GM13976 (cell line): ENCODE results near the gene CIBAR2.
"Not testable (repeated sequence)": the region's sequence is repeated elsewhere in the genome, so short reads cannot be mapped to it uniquely, and the experiment has no call there.

Experiments
- DNase-seq: peaks from one replicate; pipeline ENCODE4 v3.0.0; 2012; ENCODE audit warnings: low spot score
- in situ Hi-C: fragments of 300-500 bp; cut with MboI; formaldehyde crosslinking; loops from one replicate; pipeline ENCODE4 v1.12.0; 2022; ENCODE audit warnings: low sequenced_read_pairs, mixed read lengths, inconsistent platforms; ENCODE audit not compliant: unreplicated experiment
- TF ChIP-seq, protein P1 (sequence below): IDR thresholded peaks from 2 replicates; pipeline ENCODE4 v1.5.1; 2012; ENCODE audit warnings: borderline replicate concordance, mild to moderate bottlenecking; ENCODE audit not compliant: insufficient read depth; ENCODE audit errors: extremely low read depth, missing control alignments, control extremely low read depth

Gene CIBAR2

DNA sequence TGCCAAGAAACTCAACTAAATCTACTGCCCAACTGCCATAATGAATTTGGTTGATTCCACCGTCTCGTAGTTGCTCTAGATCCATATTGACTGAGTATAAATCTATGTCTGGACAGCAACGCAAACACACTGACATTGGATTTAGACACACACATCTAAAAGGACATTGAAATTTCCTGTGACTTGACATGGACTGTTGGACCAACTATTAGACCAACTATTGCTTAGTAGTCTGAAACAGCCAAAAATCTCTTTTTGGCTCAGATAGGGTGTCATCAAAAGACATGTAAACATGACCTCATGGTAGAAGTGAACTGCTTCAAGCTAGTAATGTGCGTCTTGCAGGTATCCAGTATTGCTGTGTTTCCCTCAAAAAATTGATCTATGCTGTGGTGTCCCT lies 53.4 kb downstream of the CIBAR2 start:
- TF ChIP-seq, protein P1, sequence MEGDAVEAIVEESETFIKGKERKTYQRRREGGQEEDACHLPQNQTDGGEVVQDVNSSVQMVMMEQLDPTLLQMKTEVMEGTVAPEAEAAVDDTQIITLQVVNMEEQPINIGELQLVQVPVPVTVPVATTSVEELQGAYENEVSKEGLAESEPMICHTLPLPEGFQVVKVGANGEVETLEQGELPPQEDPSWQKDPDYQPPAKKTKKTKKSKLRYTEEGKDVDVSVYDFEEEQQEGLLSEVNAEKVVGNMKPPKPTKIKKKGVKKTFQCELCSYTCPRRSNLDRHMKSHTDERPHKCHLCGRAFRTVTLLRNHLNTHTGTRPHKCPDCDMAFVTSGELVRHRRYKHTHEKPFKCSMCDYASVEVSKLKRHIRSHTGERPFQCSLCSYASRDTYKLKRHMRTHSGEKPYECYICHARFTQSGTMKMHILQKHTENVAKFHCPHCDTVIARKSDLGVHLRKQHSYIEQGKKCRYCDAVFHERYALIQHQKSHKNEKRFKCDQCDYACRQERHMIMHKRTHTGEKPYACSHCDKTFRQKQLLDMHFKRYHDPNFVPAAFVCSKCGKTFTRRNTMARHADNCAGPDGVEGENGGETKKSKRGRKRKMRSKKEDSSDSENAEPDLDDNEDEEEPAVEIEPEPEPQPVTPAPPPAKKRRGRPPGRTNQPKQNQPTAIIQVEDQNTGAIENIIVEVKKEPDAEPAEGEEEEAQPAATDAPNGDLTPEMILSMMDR = no peak
- in situ Hi-C loops = no loop called here
- DNase-seq = no peak

GRCh38 chr16:85057948-85058347 lies 54.3 kb downstream of the CIBAR2 start:
- TF ChIP-seq, protein P1 = no peak
- in situ Hi-C loops = no loop called here

DNA sequence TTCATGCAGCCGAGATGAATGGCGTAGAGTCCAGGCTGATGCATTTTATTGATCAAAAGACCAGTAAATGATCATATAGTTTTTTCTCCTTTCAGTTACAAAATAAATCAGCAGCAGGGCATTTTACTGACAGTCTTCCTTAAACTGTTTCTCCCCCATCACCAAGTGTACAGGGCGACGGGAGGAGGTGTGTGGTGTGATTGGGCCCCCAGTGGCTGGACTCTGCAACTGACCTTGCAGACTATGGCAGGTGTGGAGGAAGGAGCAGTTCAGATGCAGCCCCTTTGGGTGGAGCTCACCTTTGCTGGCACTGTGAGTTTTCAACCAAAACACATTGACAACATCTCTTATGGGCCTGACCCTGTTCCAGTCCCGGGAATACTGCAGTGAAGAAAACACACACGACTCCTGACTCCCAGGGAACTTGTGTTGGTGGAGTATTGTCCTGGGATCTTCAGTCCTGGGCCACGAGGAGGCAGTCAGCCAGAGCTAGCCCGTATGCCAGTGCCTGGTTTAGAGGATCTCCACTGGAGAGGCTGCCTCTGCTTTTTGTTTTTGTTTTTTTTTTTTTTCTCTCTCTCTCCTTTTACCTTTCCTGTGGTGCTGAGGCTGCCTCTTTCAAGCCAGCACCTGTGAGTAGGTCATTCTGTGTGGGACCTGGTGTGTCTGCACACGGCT lies 54.9 kb downstream of the CIBAR2 start:
- DNase-seq = no peak

More at GRCh38 chr16:85057948-85058347, 54.3 kb downstream of the CIBAR2 start:
- DNase-seq = no peak

DNA sequence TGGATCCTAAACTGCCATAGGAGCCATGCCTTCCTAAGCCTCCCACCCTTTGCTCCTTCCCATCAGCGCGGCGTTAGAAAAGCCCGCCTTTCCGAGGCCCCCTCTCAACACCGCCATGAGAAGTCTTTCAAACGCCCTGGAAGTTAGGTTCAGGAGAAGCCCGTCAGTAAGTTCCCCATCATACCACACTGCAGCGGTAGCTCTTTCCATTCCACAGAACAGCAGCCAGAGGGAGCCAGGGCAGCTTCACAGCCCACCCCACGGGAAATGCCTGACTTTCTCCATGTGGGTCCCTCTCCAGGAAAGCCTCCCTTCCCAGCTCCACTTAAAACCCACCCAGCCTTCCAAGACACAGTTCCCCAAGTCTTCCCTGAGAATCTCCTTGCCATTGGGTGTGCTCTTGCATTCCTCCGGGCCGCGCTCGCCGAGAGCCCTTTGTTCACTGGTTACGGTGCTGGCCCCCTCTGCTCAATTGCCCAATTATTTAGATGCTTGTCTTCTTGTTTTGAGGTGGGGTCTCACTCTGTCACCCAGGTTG lies 56.0 kb downstream of the CIBAR2 start:
- in situ Hi-C loops = no loop called here
- TF ChIP-seq, protein P1 = peak; percentile 19
- DNase-seq = no peak

More for the DNA sequence above, 54.9 kb downstream of the CIBAR2 start:
- in situ Hi-C loops = no loop called here
- TF ChIP-seq, protein P1 = no peak

DNA sequence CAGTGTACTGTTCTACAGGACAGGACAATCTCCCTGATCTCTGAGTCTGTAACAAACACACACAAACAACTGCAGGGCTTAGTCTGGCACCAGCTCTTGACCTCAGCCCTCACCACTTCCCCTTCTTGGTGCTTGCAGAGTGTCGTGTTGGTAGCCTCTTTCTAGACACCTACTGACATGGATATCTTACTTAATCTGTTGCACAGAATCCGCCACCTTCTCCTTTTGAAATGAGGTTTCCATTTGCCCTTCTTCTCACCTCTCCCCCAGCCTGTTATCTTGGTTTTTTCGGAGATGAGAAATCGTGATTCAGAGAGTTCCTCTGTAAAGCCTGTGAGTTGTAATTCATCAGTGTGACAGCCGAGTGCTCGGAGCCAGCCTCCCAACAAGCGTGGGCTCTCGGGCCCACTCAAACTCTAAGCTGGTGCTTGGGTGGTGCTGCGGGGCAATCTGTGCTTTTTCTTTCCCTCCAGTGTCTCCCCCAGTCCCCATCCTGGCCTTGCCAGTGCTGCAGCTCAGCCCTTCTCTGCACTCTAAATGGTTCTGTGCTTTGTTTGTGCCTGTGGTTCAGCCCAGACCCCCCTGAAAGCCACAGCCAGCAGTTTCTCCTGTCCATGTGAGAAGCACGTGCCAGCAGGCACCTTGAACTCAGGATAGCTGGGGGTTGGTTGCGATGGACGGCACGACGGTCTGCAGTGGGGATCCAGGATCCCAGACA lies 56.6 kb downstream of the CIBAR2 start:
- TF ChIP-seq, protein P1 = no peak
- peak; percentile 70 for DNase-seq
- in situ Hi-C loops = no loop called here

- TF ChIP-seq, protein P1 = no peak
- in situ Hi-C loops = no loop called here
- DNase-seq = no peak
These were observed 57.3 kb downstream of the CIBAR2 start for GRCh38 chr16:85054948-85055492.

DNA sequence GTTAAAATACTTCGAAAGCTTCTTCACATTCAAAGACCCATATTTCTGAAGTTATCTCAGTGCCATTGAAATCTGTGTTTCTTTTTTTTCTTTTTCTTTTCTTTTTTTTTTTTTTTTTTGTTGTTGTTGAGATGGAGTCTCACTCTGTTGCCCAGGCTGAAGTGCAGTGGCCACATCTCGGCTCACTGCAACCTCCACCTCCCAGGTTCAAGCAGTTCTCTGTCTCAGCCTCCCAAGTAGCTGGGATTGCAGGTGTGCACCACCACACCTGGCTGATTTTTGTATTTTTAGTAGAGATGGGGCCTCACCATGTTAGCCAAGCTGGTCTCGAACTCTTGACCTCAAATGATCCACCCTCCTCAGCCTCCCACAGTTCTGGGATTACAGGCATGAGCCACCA lies 58.0 kb downstream of the CIBAR2 start:
- DNase-seq, in situ Hi-C loops: not testable (repeated sequence)
